ENCODE measurements around the gene KLHL34.

The KLHL34 gene

DNA sequence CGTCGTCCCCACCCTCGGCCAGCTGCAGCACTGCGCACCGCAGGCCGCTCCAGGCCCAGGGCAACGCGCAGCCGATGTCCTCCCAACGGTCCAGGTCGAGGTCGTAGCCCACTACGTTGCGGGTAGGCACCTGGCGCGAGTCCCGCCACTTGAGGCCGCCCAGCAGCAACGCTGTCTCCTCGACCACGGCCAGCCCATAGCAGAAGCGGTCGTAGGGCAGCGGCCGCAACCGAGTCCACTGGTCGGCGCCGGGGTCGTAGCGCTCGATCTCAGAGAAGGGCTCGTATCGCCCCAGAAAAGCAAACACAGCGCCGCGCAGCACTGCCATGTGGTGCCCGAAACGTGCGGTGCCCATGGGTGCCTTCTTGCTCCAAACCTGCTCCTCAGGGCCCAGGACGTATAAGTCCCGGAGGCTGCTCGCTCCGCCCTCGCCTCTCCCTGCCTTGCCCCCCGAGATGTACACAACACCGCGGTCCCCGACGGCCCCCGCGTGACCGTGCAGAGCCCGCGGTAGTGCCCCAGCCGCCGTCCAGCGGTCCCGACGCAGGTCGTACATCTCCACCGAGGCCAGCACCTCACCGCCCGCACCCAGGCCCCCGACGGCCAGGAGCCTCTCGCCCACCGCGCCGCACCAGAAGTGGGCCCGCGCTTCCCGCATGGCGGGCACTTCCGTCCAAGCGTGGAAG is 2.1 kb downstream of the KLHL34 start:
- DNase-seq: no peak

GRCh38 chrX:21645886-21646285 is 12.2 kb downstream of the KLHL34 start:
- no peak for DNase-seq

DNA sequence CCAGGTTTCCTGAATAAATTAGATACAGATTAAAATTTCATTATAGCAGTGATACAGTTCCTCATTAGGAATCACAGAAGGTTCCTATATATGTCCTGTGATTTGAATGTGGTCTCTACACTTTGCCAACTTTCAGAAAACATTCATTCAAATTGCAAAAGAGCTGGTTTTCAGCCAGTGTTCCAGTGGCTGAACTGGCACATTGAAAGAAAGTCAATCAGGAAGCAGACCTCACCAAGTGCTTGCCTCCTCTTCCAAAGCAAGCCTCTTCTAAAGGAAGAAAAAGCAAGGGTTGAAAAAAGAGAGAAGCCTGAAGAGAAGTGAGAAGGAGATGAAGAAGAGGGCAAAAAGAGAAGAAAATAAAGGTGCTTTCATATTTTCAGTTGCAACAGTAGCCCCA is 12.7 kb downstream of the KLHL34 start:
- no peak for DNase-seq

GRCh38 chrX:21639775-21640174 is 18.4 kb downstream of the KLHL34 start:
- no peak for DNase-seq

- DNase-seq: peak; percentile 78
Measured at GRCh38 chrX:21638311-21638710, 19.8 kb downstream of the KLHL34 start.

DNA sequence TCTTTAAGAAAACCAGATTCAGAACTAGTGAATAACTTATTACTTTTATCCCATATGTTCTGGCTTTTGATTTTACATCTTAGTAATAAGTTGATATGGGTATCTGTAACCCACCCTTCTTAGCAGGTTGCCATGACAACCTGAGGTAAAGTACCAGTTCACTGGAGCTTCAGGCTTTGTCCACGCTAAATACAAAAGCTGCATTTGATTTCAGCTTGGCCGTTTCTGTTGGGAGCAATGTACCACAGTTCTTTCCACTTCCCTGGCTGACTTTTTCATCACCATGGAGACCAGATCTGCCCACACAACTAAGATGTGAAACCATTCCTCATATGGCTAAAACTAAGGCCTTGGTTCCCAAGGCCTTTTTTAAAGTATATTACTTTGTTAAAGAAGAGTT is 26.1 kb downstream of the KLHL34 start:
- no peak for DNase-seq

DNA sequence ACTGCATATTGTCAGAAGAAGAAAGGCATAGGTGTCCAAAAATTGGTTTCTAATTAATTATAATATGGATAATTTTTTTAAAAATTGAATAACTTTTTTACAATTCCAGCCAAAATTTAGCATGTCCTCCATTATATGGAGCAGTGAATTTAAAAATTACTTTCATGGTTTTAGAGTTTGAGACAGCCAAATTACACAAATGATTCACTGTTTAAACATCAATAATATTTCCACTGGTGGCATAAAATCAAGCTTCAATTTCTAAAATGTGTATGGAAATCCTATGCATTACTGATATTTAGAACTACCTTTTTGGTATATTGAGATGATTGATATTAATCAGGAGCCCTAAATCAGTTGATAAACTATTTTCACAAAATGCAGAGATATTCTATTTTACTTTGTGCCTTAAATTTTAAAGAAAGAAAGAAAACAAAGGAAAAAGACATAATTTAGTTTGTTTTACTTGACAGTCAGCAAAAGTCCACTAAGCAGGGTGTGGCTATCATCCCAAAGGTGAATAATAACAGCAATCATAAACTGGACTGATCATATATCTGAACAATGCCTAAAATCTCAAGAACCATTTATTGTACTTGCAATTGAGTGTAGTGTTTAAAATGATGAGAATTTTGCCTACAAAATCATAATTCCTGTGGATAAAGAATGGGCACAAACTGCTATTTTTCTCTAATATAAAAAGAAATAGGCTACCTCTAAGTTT is 34.2 kb downstream of the KLHL34 start:
- DNase-seq: no peak

DNA sequence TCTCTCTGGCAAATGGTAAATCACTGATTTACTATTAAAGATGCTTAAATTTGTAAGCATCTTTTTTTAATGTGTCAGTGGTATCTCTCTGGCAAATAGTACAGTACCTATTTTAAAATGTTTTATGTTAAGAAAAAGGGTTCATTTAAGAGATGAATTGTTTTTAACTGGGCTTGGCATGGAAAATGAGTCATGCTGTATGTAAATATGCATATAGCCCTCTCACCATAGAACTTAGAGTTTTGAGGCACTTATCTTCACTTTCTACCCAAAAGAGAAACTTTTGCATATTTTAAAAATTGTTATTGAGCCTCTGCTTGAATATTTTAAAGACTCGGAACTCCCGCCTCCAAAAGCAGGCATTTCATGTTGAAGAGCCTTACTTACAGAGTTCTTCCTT is 37.9 kb downstream of the KLHL34 start:
- no peak for DNase-seq

DNA sequence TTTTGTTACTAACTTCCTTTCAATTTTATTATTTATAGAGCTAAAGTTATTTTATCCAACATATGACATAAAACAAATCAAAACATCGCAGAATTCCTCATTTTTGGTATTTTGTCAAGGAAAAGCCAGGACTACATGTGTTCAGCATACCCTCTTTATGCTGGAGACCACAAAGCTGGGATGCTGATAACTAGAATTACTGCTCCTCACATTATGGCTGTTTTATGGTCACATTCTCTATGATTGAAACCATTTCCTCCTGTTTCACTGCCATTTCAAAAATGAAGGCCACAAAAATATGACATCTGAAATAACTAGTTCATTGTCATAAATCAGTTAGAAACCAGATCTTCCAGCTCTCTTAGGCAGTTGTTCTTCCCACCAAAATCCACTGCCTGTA is 41.7 kb downstream of the KLHL34 start:
- peak; percentile 10 for DNase-seq

DNA sequence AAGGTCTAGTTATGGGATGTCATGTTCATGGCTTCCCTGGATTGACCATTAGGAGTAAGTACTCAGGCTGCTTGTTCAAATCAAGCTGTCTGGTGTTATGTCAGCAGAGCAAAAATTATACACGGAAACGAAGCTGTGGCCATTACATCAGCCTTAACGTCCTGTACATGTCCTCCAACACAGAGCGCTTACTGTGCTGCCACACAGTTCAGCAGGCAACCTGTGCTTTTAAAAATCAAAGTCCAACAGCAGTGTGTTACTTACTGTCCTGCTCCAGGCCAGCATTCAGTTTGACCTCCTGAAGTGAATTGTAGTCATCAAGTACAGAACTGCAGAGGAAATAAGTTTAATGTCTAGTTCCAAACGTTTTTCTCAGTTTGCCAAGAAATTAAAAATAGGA is 46.0 kb downstream of the KLHL34 start:
- DNase-seq: no peak

- no peak for DNase-seq
Measured at GRCh38 chrX:21610168-21610567, 48.0 kb downstream of the KLHL34 start.

GRCh38 chrX:21606002-21606401 is 52.1 kb downstream of the KLHL34 start:
- no peak for DNase-seq

Data from fibroblast of skin of right biceps (primary cell).